Measurements from ENCODE around the gene TH. TPM values are rescaled to one million over a fixed set of nuclear protein-coding genes. Genes with fewer than 3 reads are reported as not detected.

Gene TH
- total RNA-seq, 1 experiment from 2014 or later: not detected

DNA sequence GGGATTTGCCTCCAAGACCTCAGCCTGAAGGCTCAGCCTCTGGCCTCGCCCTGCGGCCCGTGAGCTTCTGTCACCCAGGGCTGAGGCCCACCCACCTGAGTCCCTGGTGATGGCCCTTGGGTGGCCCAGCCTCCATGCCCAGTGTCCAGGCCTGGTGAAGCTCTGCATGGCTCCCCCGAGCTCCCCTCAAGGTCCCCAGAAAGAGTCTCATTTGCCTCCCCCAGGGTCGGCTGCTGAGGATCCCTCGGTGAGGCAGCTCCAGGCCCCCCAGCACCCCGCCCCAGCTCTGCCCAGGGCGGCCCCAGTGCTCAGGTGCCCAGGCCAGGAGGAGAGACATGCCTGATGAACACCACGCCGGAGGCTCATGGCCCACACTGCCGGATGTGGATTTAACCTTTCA lies 2.1 kb upstream of the TH start:
- ATAC-seq: no peak
- H3K4me1 ChIP-seq (ENCODE audit: control insufficient read depth, insufficient read depth, low read length): peaks cover 7% of the 10 kb centered on the region; the same call in 1 of the 2 replicates
- POLR2A ChIA-PET: no interaction called here
- H3K4me3 ChIP-seq (ENCODE audit: low read depth in 2 of 2, low read length in 2 of 2): no peak overlapping the region
- in situ Hi-C loops (cut with HindIII; ENCODE audit: low pct_unique_long_range_greater_than_20kb, low sequenced_read_pairs): no loop called here
- TF ChIP-seq, protein P1, sequence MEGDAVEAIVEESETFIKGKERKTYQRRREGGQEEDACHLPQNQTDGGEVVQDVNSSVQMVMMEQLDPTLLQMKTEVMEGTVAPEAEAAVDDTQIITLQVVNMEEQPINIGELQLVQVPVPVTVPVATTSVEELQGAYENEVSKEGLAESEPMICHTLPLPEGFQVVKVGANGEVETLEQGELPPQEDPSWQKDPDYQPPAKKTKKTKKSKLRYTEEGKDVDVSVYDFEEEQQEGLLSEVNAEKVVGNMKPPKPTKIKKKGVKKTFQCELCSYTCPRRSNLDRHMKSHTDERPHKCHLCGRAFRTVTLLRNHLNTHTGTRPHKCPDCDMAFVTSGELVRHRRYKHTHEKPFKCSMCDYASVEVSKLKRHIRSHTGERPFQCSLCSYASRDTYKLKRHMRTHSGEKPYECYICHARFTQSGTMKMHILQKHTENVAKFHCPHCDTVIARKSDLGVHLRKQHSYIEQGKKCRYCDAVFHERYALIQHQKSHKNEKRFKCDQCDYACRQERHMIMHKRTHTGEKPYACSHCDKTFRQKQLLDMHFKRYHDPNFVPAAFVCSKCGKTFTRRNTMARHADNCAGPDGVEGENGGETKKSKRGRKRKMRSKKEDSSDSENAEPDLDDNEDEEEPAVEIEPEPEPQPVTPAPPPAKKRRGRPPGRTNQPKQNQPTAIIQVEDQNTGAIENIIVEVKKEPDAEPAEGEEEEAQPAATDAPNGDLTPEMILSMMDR (IDR thresholded peaks at IDR 0.05): no peak
- no peak for TF ChIP-seq SIN3A (IDR thresholded peaks at IDR 0.05; ENCODE audit: borderline replicate concordance, insufficient read depth, low read depth, low read length)
- TF ChIP-seq POLR2AphosphoS5 (IDR thresholded peaks at IDR 0.05; ENCODE audit: low read depth, low read length): no peak
- TF ChIP-seq TCF7L2 (IDR thresholded peaks at IDR 0.05; ENCODE audit: low read depth, low read length): no peak
- TF ChIP-seq, protein P2, sequence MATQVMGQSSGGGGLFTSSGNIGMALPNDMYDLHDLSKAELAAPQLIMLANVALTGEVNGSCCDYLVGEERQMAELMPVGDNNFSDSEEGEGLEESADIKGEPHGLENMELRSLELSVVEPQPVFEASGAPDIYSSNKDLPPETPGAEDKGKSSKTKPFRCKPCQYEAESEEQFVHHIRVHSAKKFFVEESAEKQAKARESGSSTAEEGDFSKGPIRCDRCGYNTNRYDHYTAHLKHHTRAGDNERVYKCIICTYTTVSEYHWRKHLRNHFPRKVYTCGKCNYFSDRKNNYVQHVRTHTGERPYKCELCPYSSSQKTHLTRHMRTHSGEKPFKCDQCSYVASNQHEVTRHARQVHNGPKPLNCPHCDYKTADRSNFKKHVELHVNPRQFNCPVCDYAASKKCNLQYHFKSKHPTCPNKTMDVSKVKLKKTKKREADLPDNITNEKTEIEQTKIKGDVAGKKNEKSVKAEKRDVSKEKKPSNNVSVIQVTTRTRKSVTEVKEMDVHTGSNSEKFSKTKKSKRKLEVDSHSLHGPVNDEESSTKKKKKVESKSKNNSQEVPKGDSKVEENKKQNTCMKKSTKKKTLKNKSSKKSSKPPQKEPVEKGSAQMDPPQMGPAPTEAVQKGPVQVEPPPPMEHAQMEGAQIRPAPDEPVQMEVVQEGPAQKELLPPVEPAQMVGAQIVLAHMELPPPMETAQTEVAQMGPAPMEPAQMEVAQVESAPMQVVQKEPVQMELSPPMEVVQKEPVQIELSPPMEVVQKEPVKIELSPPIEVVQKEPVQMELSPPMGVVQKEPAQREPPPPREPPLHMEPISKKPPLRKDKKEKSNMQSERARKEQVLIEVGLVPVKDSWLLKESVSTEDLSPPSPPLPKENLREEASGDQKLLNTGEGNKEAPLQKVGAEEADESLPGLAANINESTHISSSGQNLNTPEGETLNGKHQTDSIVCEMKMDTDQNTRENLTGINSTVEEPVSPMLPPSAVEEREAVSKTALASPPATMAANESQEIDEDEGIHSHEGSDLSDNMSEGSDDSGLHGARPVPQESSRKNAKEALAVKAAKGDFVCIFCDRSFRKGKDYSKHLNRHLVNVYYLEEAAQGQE (IDR thresholded peaks at IDR 0.05; ENCODE audit: insufficient read depth in 1 of 2, low read depth in 2 of 2, low read length in 1 of 2): no peak
- no peak for DNase-seq (ENCODE audit: low read depth, low spot score)
- H3K27me3 ChIP-seq (ENCODE audit: control insufficient read depth, insufficient read depth, low read length): no peaks in the 10 kb centered on the region
- CTCF ChIA-PET: no interaction called here
- H3K27ac ChIP-seq (ENCODE audit: low read length): no peak overlapping the region
- no peaks in the 10 kb centered on the region for H3K9me3 ChIP-seq (ENCODE audit: control insufficient read depth, insufficient read depth, low read depth, low read length)
- no peaks in the 10 kb centered on the region for H3K36me3 ChIP-seq (ENCODE audit: control insufficient read depth, insufficient read depth, low read length)
- intact Hi-C loops (cut with micrococcal nuclease; ENCODE audit: unreplicated experiment): no loop called here
- no TSS peak for BruUV-seq (replicated peaks)

DNA sequence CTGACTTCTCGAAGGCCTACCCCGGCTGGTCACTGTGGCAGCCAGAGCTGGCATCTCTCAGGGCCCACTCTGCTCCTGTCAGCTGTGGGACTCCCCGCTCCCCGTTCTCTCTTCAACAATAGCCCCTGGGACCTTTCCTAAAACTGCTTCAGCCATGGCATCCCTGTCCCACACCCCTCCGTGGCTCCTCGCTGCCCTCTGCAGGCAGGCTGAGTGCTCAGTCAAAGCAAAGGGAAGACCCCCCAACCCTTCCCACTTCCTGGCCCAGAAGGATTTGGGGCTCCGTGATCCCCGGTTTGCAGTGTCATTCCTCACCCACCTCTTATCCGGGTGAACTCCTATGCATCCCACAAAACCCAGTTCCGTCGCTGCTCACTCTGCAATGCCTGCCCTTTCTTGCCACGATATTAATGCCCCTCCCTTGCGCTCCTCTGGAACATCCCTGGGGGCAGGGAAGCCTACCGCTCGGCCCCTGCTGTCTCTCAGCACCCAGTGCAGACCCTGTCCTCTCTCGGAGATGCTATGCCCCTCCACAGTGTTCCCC lies 1.6 kb upstream of the TH start:
- no peak overlapping the region for H3K4me3 ChIP-seq (ENCODE audit: low read depth in 2 of 2, low read length in 2 of 2)
- H3K27me3 ChIP-seq (ENCODE audit: control insufficient read depth, insufficient read depth, low read length): no peaks in the 10 kb centered on the region
- in situ Hi-C loops (cut with HindIII; ENCODE audit: low pct_unique_long_range_greater_than_20kb, low sequenced_read_pairs) (no loop called here), intact Hi-C loops (cut with micrococcal nuclease; ENCODE audit: unreplicated experiment) (no loop called here)
- CTCF ChIA-PET: no interaction called here
- ATAC-seq: no peak
- TF ChIP-seq POLR2AphosphoS5 (IDR thresholded peaks at IDR 0.05; ENCODE audit: low read depth, low read length) (no peak), SIN3A (IDR thresholded peaks at IDR 0.05; ENCODE audit: borderline replicate concordance, insufficient read depth, low read depth, low read length) (no peak), TCF7L2 (IDR thresholded peaks at IDR 0.05; ENCODE audit: low read depth, low read length) (no peak)
- TF ChIP-seq, protein P2 (IDR thresholded peaks at IDR 0.05; ENCODE audit: insufficient read depth in 1 of 2, low read depth in 2 of 2, low read length in 1 of 2): no peak
- TF ChIP-seq, protein P1 (IDR thresholded peaks at IDR 0.05): peak; percentile 93; the same call in 1 of the 2 replicates
- no peaks in the 10 kb centered on the region for H3K9me3 ChIP-seq (ENCODE audit: control insufficient read depth, insufficient read depth, low read depth, low read length)
- DNase-seq (ENCODE audit: low read depth, low spot score): no peak
- POLR2A ChIA-PET: no interaction called here
- peaks cover 8% of the 10 kb centered on the region; the same call in 1 of the 2 replicates for H3K4me1 ChIP-seq (ENCODE audit: control insufficient read depth, insufficient read depth, low read length)
- no peaks in the 10 kb centered on the region for H3K36me3 ChIP-seq (ENCODE audit: control insufficient read depth, insufficient read depth, low read length)
- no TSS peak for BruUV-seq (replicated peaks)
- no peak overlapping the region for H3K27ac ChIP-seq (ENCODE audit: low read length)

Measured in Panc1 (cell line).